ENCODE data around the gene USP5. TPM values are rescaled to one million over a fixed set of nuclear protein-coding genes. Genes with fewer than 3 reads are reported as not detected.

The USP5 gene
- total RNA-seq, 2 donors from 2014 or later = 87.0 to 91.1 TPM

- DNase-seq (ENCODE audit: low spot score) = no peak
- intact Hi-C loops (cut with DNase I) = loop anchor here in 1 of 2 donors (5.0 kb wide), 1 partner anchor 75 kb away; no protein-coding TSS in a partner anchor
Observed at GRCh38 chr12:6836851-6837250, 15.1 kb upstream of the USP5 start.

- no peak for DNase-seq (ENCODE audit: low spot score)
- intact Hi-C loops (cut with DNase I) = loop anchor here in 1 of 2 donors (5.0 kb wide), 1 partner anchor 75 kb away; no protein-coding TSS in a partner anchor
Observed at GRCh38 chr12:6837370-6838060, 14.4 kb upstream of the USP5 start.

DNA sequence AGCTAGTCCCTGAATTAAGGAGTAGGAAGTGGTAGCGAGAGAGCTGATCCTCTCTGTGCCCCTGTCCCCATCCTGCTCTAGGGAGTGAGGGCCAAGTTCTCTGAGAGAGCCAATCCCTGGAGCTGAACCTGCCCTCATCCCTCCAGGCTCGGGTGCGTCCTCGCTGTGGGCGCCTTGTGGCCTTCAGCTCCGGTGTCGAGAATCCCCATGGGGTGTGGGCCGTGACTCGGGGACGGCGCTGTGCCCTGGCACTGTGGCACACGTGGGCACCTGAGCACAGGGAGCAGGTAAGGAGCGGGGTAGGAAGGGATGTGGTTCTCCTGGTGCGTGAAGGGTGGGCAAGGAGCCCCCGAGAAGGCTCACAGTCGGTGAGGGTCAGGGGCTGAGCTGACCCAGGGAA lies 13.1 kb upstream of the USP5 start:
- DNase-seq (ENCODE audit: low spot score) = no peak
- intact Hi-C loops (cut with DNase I) = loop anchor here in 1 of 2 donors (5.0 kb wide), 1 partner anchor 77 kb away; no protein-coding TSS in a partner anchor

- intact Hi-C loops (cut with DNase I) = loop anchor here in 1 of 2 donors (5.0 kb wide), 1 partner anchor 77 kb away; no protein-coding TSS in a partner anchor
- no peak for DNase-seq (ENCODE audit: low spot score)
Observed at GRCh38 chr12:6839482-6840201, 12.3 kb upstream of the USP5 start.

- DNase-seq (ENCODE audit: low spot score) = no peak
- intact Hi-C loops (cut with DNase I) = no loop called here
Observed at GRCh38 chr12:6840330-6840729, 11.6 kb upstream of the USP5 start.

DNA sequence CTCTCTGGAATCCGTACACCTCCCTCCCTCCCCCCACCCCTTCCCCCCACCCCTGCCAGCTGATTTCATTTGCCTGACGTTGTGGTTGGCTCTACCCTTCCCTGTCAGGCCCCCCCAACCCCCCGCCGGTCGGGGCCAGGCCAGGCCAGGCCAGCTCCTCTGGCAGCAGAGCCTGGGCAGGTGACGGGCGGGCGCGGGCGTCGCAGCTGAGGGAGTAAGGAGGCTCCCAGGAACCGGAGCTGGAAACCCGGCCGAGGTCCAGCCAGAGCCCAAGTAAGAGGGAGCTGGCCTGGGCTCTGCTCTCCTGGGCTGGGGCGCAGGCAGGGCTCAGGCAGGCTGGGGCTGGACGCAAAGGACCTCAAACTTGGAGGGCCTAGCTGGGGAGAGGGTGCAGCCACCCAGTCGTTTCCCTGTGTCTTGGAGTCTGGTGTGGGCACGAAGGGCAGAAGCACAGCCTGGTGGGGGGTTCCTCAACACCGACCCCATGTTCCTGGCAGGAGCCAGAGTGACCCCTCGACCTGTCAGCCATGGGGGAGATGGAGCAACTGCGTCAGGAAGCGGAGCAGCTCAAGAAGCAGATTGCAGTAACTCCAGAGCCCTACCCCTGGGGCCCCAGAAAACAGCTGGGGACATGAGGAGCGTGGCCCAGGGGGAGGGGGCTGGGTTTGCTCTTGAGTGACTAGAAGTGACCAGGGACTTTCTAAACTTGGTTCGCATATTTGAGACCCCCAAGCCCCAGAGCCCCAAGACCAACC lies 11.0 kb upstream of the USP5 start, which contains the start of gene GNB3:
TSS of gene GNB3 (plus strand) at position 165 of the 755 bp plus-strand sequence. CDS start at position 528, 363 bp downstream.
- no peak for DNase-seq (ENCODE audit: low spot score)
- intact Hi-C loops (cut with DNase I) = no loop called here

DNA sequence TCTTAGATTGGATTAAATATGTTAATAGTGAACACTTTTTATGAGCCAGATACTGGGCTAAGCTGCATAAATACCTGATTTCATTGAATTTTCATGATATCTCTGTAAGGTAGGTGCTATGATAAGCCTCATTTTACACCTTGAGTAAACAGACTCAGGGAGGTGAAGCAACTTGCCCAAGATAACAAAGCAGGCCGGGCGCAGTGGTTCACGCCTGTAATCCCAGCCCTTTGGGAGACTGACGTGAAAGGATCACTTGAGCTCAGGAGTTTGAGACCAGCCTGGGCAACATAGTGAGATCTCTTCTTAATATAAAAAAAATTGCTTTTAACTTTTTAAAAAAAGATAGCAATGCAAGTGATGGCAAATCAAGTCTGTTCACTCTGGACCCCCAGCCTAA lies 9.9 kb upstream of the USP5 start:
- intact Hi-C loops (cut with DNase I) = no loop called here
- DNase-seq (ENCODE audit: low spot score) = no peak

DNA sequence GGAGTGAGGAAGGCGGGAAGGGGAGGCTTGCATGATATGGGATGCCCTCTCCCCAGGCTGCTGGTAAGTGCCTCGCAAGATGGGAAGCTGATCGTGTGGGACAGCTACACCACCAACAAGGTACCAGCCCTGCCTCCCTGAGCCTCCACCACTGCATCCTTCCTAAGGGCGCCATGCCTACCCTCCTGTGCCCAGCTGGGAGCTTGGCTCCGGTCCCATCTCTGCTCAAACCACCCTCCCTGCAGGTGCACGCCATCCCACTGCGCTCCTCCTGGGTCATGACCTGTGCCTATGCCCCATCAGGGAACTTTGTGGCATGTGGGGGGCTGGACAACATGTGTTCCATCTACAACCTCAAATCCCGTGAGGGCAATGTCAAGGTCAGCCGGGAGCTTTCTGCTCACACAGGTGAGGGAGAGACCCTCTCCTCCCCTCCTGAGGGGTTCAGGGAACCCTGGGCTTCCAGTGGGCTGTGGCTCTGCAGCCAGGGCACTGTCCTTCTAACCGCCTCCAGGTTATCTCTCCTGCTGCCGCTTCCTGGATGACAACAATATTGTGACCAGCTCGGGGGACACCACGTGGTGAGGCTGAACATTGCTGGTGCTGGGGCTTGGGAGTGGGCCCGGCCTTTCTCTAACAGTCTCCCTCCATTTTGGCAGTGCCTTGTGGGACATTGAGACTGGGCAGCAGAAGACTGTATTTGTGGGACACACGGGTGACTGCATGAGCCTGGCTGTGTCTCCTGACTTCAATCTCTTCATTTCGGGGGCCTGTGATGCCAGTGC lies 8.6 kb upstream of the USP5 start:
- no peak for DNase-seq (ENCODE audit: low spot score)

DNA sequence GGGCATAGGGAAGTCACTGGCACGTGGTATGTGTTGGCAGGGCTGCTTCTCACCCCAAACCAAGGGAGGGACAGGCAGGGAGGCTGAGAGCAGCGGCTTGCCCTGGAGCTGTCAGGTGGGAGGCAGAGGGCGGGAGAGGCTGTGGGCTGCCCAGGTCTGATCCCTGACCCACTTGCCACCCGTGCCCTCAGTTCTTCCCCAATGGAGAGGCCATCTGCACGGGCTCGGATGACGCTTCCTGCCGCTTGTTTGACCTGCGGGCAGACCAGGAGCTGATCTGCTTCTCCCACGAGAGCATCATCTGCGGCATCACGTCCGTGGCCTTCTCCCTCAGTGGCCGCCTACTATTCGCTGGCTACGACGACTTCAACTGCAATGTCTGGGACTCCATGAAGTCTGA lies 6.6 kb upstream of the USP5 start:
- intact Hi-C loops (cut with DNase I) = no loop called here

More for the DNA sequence above, 8.6 kb upstream of the USP5 start:
- intact Hi-C loops (cut with DNase I) = no loop called here

DNA sequence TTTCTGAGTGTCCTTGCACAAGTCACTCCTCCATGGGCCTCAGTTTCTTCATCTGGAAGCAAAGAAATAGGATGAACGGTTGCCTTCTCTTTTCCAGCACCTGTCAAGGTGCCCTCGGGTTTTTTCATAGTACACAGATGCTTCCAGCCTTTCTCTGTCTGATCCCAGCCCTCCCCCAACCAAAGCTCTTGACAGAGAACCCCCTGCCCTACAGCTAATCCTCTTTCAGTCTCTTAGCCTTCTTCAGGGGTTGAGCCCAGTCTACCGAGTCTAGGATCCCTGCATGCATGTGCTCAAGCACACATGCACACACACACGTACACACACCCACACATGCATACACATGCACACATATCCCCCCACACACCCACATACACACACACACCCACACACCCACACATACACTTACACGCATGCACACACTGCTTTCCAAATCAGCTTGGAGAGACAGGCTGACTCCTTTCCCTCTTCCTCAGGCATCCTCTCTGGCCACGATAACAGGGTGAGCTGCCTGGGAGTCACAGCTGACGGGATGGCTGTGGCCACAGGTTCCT lies 5.6 kb upstream of the USP5 start:
- intact Hi-C loops (cut with DNase I) = no loop called here
- DNase-seq (ENCODE audit: low spot score) = no peak

More for the DNA sequence above, 6.6 kb upstream of the USP5 start:
- no peak for DNase-seq (ENCODE audit: low spot score)

- DNase-seq (ENCODE audit: low spot score) = no peak
- intact Hi-C loops (cut with DNase I) = no loop called here
Observed at GRCh38 chr12:6847676-6848075, 4.3 kb upstream of the USP5 start.

DNA sequence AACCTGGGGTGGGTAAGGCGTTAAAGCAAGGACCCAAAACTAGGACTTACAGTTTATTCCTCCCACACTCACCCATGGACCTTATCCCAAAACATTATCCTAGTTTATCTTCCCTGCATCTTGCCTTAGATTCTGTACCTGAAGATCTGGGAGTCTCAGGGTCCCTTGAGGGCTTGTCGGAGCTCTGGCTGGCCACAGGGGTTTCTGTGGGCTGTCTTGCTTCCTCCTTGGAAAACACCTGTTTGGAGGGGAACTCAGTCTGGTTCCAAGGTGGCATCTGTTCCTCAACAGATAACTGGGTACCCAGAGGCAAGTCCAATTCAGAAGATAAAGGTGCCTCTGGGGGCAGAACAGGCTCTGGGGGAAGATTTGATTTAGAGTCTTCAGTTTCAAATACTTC lies 2.5 kb upstream of the USP5 start:
- no peak for DNase-seq (ENCODE audit: low spot score)
- intact Hi-C loops (cut with DNase I) = no loop called here

GRCh38 chr12:6849976-6850560 lies 1.9 kb upstream of the USP5 start:
- intact Hi-C loops (cut with DNase I) = no loop called here
- no peak for DNase-seq (ENCODE audit: low spot score)

- no peak for DNase-seq (ENCODE audit: low spot score)
- intact Hi-C loops (cut with DNase I) = no loop called here
Observed at GRCh38 chr12:6850796-6851152, 1.2 kb upstream of the USP5 start.

DNA sequence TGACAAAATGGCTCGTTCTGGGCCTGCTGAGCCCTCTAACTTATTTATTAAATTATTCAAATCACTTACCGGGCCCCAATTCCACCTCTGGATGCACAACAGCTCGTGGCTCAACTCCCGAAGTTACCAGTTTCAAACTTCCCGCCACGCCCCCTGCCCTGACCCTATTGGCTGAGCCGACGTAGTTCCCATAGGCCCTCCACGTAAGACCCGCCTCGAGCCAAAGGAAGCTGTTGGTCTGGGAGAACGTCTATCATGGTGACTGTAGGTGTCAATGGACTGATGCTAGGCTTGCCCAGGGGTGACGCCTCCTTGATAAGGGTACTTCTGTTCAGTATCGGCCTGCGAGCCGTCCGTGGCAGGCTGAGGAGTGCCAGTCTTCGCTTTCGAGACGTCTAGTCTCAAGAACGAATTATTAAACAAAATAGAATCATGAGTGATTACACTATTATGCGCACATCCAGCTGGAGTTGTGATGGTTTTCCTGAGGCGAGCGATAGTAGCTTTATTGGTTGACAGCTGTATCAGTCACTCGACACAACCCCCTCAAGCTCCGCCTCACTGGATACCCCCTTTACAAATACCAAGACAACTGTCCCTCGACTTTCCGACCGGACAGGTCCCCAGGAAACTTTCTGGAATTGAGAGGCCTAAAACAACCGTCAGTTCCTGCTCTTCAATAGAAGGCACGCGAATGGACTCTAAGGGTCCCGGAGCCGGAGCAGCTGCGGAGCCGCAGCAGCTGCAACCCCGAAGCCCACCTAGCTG lies 613 bp upstream of the USP5 start, which contains the start of gene CDCA3:
TSS of gene CDCA3 (minus strand) at position 134 of the 768 bp plus-strand sequence. CDS start 334 bp downstream, outside the sequence.
- peak; percentile 98 for DNase-seq (ENCODE audit: low spot score)
- intact Hi-C loops (cut with DNase I) = no loop called here

GRCh38 chr12:6852651-6853354 lies 853 bp downstream of the USP5 start:
- DNase-seq (ENCODE audit: low spot score) = no peak
- intact Hi-C loops (cut with DNase I) = no loop called here

DNA sequence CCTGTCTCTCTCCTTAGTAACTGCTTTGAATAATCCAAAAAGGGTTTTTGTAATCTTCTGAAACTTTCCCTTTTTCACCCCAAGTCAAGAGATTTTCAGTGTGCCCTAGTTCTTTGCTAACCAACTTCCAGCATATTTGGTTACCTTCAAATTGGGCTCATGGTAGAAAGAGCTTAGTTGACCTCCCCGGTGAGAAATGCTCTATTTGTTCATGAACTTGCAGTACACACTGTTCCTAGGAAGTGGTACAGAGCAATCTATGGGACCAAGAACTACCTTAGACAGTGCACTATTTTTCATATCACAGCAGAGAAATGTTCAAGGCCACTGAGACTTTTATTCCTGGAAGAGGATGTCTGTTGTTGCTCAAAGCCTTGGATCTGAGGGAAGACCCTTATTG lies 1.7 kb downstream of the USP5 start:
- intact Hi-C loops (cut with DNase I) = no loop called here

More for the DNA sequence above, 1.7 kb downstream of the USP5 start:
- DNase-seq (ENCODE audit: low spot score) = no peak
